Osteocyte (in vitro differentiated cells): Measurements from ENCODE around the gene SELPLG. TPM values are rescaled to one million over a fixed set of nuclear protein-coding genes. Genes with fewer than 3 reads are reported as not detected.
A peak's percentile ranks its signal among the peaks of the same experiment; 100 is the strongest.

Source experiments
- DNase-seq: peaks from one replicate; pipeline ENCODE4 v3.0.0; 2021; ENCODE audit warnings: mixed read lengths; ENCODE audit not compliant: unreplicated experiment; ENCODE audit errors: extremely low spot score
- H3K27ac Mint-ChIP-seq: one replicate; pipeline ENCODE4 v1.8.0; 2021; ENCODE audit warnings: mild to moderate bottlenecking, mixed read lengths; ENCODE audit not compliant: unreplicated experiment
- H3K27me3 Mint-ChIP-seq: one replicate; pipeline ENCODE4 v1.8.0; 2021; ENCODE audit warnings: mixed read lengths; ENCODE audit not compliant: unreplicated experiment
- H3K36me3 Mint-ChIP-seq: one replicate; pipeline ENCODE4 v1.8.0; 2021; ENCODE audit warnings: mixed read lengths; ENCODE audit not compliant: unreplicated experiment
- H3K4me1 Mint-ChIP-seq: one replicate; pipeline ENCODE4 v1.8.0; 2021; ENCODE audit warnings: mixed read lengths; ENCODE audit not compliant: unreplicated experiment
- H3K4me3 Mint-ChIP-seq: one replicate; pipeline ENCODE4 v1.8.0; 2021; ENCODE audit warnings: mild to moderate bottlenecking, moderate library complexity, mixed read lengths; ENCODE audit not compliant: unreplicated experiment
- H3K9me3 Mint-ChIP-seq: one replicate; pipeline ENCODE4 v1.8.0; 2021; ENCODE audit warnings: mixed read lengths; ENCODE audit not compliant: unreplicated experiment
- CTCF ChIP-seq: fragments of 200-600 bp; sonication (generic); IDR thresholded peaks from 2 replicates; pipeline ENCODE4 v1.5.0; 2021; ENCODE audit warnings: antibody characterized with exemption, mild to moderate bottlenecking, moderate library complexity
- total RNA-seq: library from RNA; stranded (reverse); gene quantifications from 2 replicates; pipeline ENCODE4 v1.2.1, GENCODE V29; 2021

The SELPLG gene
- total RNA-seq, 1 donor from 2014 or later, result 0.59 TPM

- no peak overlapping the region for H3K27ac Mint-ChIP-seq
- no peaks in the 10 kb centered on the region for H3K9me3 Mint-ChIP-seq
- no peak overlapping the region for H3K4me3 Mint-ChIP-seq
- H3K4me1 Mint-ChIP-seq, result peaks cover 54% of the 10 kb centered on the region
- no peak for DNase-seq
- peaks cover 1% of the 10 kb centered on the region for H3K36me3 Mint-ChIP-seq
- H3K27me3 Mint-ChIP-seq, result no peaks in the 10 kb centered on the region
- no peak for TF ChIP-seq CTCF
Measured at GRCh38 chr12:108613548-108613947, 20.1 kb downstream of the SELPLG start.

- peaks cover 51% of the 10 kb centered on the region for H3K4me1 Mint-ChIP-seq
- DNase-seq, result no peak
- H3K4me3 Mint-ChIP-seq, result no peak overlapping the region
Measured at GRCh38 chr12:108612788-108613282, 20.9 kb downstream of the SELPLG start.

GRCh38 chr12:108611884-108612415, 21.7 kb downstream of the SELPLG start:
- peaks cover 50% of the 10 kb centered on the region for H3K4me1 Mint-ChIP-seq
- no peaks in the 10 kb centered on the region for H3K27me3 Mint-ChIP-seq
- no peak for DNase-seq
- H3K4me3 Mint-ChIP-seq, result no peak overlapping the region
- peaks cover 1% of the 10 kb centered on the region for H3K36me3 Mint-ChIP-seq
- H3K27ac Mint-ChIP-seq, result no peak overlapping the region
- H3K9me3 Mint-ChIP-seq, result no peaks in the 10 kb centered on the region
- TF ChIP-seq CTCF, result peak; percentile 37

More at GRCh38 chr12:108612788-108613282, 20.9 kb downstream of the SELPLG start:
- Mint-ChIP-seq H3K9me3 (no peaks in the 10 kb centered on the region), H3K27ac (no peak overlapping the region), H3K27me3 (no peaks in the 10 kb centered on the region), H3K36me3 (peaks cover 1% of the 10 kb centered on the region)
- TF ChIP-seq CTCF, result no peak

DNA sequence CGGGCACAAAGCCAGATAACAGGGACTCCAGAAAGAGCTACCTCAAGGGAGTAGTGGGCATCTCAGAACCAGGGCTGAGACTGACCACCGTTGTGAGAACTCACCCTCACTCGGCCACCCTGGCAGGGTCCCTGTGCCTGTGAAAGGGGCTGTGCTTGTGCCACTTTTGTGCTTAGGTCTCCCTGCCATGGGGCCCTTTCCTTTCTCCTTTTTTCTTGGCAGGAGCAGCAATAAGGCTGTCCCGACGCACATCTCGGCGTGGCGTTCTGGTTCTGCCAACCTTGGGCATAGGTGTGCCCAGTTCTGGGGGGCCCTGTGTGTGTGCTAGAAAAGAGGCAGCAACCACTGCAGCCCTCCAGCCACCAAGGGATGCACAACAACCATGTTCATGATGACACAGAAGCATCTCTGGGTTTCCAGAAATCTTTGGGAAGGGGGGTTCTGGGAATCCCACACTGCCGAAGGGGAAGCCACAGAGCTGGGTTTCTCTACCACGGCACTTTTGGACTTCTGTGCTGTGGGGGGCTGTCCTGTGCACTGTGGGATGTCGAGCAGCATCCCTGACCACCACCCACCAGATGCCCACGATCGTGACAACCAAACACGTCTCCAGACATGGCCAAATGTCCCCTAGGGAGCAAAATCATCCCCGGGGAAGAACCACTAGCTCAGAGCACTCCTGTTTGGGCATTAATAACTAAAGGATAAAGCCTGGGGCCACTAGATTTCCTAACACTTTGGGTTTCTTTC, 22.7 kb downstream of the SELPLG start:
- TF ChIP-seq CTCF, result no peak
- peaks cover 53% of the 10 kb centered on the region for H3K4me1 Mint-ChIP-seq
- peaks cover 1% of the 10 kb centered on the region for H3K36me3 Mint-ChIP-seq
- H3K9me3 Mint-ChIP-seq, result no peaks in the 10 kb centered on the region
- no peak overlapping the region for H3K27ac Mint-ChIP-seq
- no peak for DNase-seq
- H3K4me3 Mint-ChIP-seq, result no peak overlapping the region
- no peaks in the 10 kb centered on the region for H3K27me3 Mint-ChIP-seq

DNA sequence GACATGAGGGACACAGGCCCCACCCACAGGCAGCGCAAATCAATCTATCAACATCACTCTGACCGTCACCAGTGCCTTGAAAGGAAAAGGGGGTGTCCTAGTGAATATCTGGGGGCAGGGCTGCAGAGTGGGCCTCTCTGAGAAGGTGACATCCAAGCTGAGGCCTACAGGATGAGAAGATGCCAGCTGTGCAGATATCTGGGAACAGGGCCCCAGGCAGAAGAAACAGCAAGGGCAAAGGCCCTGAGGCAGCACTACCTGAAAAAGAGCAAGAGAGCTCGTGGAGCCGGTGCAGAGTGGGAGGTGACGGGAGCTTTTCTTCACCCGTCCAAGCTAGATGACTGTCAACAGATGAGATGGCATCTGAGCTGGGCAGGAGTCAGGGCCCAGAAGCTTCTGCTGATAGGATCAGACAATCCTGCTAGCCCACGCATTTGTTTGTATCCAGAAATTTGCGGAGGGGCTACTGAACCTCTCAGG, 23.3 kb downstream of the SELPLG start:
- H3K9me3 Mint-ChIP-seq, result no peaks in the 10 kb centered on the region
- no peaks in the 10 kb centered on the region for H3K27me3 Mint-ChIP-seq
- H3K27ac Mint-ChIP-seq, result no peak overlapping the region
- no peaks in the 10 kb centered on the region for H3K36me3 Mint-ChIP-seq
- TF ChIP-seq CTCF, result no peak
- H3K4me3 Mint-ChIP-seq, result no peak overlapping the region
- no peak for DNase-seq
- peaks cover 54% of the 10 kb centered on the region for H3K4me1 Mint-ChIP-seq
